ENCODE measurements around the gene MISP. TPM values are rescaled to one million over a fixed set of nuclear protein-coding genes. Genes with fewer than 3 reads are reported as not detected.

Gene MISP
- total and polyA plus RNA-seq, 2 of the 4 experiments (the other 2 are of a cell fraction): not detected

DNA sequence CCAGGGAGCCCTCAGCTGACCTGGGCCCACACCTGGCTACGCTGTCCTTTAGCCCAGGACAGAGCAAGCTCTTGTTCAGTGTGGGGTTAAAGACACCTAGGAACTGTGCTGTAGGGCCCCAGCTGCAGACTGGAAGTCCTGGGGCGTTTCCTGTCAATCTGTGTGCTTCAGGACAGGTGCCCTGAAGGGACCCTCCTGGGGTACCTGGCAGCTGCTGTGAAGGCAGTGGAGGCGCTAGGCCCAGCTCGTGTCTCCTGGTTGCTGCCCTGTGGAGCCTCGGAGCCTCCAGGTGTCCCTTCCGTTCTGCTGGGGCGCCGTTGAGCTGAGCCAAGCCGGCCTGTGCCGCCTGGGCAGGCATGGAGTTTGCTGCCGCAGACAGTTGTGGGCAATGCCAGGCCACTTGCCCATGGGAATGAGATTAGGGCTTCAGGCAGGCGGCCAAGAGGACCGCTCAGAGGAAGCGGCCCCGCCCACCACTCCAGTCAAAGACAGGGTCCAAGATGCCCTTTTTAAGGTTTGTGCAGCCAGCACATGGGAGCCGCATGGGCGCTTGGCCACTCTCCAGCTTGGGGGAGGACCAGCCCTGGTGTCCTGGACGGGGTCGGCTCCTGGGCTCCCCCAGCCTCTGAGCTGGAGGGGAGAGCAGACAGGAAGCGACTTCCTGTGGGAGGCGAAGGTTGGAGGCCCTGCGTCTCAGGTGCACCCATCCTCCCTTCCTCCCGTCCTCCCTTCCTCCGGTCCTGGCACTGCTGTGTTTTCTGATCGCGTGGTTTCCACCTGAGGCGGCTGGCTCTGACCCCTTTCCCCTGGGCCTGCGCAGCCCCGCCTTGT, 50.3 kb downstream of the MISP start:
- Histone ChIP-seq H3K14ac (replicated peaks; ENCODE audit: low read depth, low read length) (no peak overlapping the region), H3K4me1 (ENCODE audit: control insufficient read depth, insufficient read depth, low read length) (peaks cover 30% of the 10 kb centered on the region), H2BK15ac (ENCODE audit: low read depth, low read length) (no peak overlapping the region), H2AK5ac (ENCODE audit: low read depth, low read length) (no peak overlapping the region), H3K18ac (ENCODE audit: low read depth, low read length) (no peak overlapping the region), H4K20me1 (ENCODE audit: insufficient read depth, low read length) (peaks cover 84% of the 10 kb centered on the region), H4K91ac (ENCODE audit: insufficient read depth, low read depth, low read length) (no peak overlapping the region), H2AK9ac (replicated peaks; ENCODE audit: low read depth, low read length, poor library complexity) (peak overlapping the region; percentile 57), H3K27me3 (ENCODE audit: control insufficient read depth, insufficient read depth, low read length) (no peaks in the 10 kb centered on the region), H4K8ac (ENCODE audit: low read depth in 2 of 2, low read length in 2 of 2) (no peak overlapping the region), H3K4me3 (ENCODE audit: insufficient read depth, low read depth, low read length) (no peak overlapping the region), H2AFZ (replicated peaks; ENCODE audit: low read length, poor library complexity) (peak overlapping the region; percentile 39), H2BK120ac (ENCODE audit: low read depth, low read length) (no peak overlapping the region), H2BK20ac (ENCODE audit: low read depth, low read length) (no peak overlapping the region), H3K9me3 (ENCODE audit: control insufficient read depth, insufficient read depth, low read length) (no peaks in the 10 kb centered on the region), H3K4ac (ENCODE audit: low read depth, low read length) (no peak overlapping the region), H3K36me3 (ENCODE audit: control insufficient read depth, insufficient read depth, low read length) (peaks cover 57% of the 10 kb centered on the region), H3K23ac (ENCODE audit: low read depth, low read length) (0 out of 2 replicates have a peak overlapping the region, but pooled peaks have one; percentile 16), H3K9ac (ENCODE audit: low read depth, low read length) (no peak overlapping the region), H3K9me1 (ENCODE audit: insufficient read depth, low read length) (peaks cover 11% of the 10 kb centered on the region; the same call in 1 of the 2 replicates), H3K27ac (ENCODE audit: insufficient read depth, low read length) (no peak overlapping the region), H4K5ac (ENCODE audit: low read depth, low read length) (no peak overlapping the region), H3K4me2 (ENCODE audit: low read depth, low read length) (peak overlapping the region; percentile 28; the same call in 1 of the 2 replicates), H3K79me1 (ENCODE audit: low read depth in 1 of 2, low read length in 2 of 2) (peaks cover 0 to 19% of the 10 kb centered on the region in 2 experiments; a peak in 2 of 4 replicates), H3K56ac (ENCODE audit: extremely low read depth, insufficient read depth, low read length) (no peak overlapping the region), H2BK5ac (ENCODE audit: low read depth, low read length, poor library complexity, severe bottlenecking) (no peak overlapping the region)
- TF ChIP-seq POLR2A (IDR thresholded peaks at IDR 0.05; ENCODE audit: low read depth, low read length) (no peak), MXI1 (IDR thresholded peaks at IDR 0.05; ENCODE audit: borderline replicate concordance, low read depth, low read length) (peak; percentile 89), CEBPB (IDR thresholded peaks at IDR 0.05; ENCODE audit: low read depth, low read length) (no peak), RAD21 (IDR thresholded peaks at IDR 0.05; ENCODE audit: low read length) (no peak)
- TF ChIP-seq, protein P1, sequence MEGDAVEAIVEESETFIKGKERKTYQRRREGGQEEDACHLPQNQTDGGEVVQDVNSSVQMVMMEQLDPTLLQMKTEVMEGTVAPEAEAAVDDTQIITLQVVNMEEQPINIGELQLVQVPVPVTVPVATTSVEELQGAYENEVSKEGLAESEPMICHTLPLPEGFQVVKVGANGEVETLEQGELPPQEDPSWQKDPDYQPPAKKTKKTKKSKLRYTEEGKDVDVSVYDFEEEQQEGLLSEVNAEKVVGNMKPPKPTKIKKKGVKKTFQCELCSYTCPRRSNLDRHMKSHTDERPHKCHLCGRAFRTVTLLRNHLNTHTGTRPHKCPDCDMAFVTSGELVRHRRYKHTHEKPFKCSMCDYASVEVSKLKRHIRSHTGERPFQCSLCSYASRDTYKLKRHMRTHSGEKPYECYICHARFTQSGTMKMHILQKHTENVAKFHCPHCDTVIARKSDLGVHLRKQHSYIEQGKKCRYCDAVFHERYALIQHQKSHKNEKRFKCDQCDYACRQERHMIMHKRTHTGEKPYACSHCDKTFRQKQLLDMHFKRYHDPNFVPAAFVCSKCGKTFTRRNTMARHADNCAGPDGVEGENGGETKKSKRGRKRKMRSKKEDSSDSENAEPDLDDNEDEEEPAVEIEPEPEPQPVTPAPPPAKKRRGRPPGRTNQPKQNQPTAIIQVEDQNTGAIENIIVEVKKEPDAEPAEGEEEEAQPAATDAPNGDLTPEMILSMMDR (conservative IDR thresholded peaks at IDR 0.05; ENCODE audit: low read depth, low read length): no peak
- intact Hi-C loops (cut with micrococcal nuclease) (no loop called here), dilution Hi-C loops (cut with HindIII; ENCODE audit: low sequenced_read_pairs, unreplicated experiment) (no loop called here), in situ Hi-C loops (cut with MboI; ENCODE audit: low sequenced_read_pairs) (no loop called here)
- 43% methylated on average over 11 of the region's 29 CpGs; no CpG with 5 or more reads in 1 of the 2 experiments for WGBS, 2 experiments (ENCODE audit: extremely low coverage in 2 of 2, insufficient read length in 1 of 2)
- CTCF ChIA-PET: interaction anchor here (0.7 to 1.1 kb wide), 3 partner anchors 30 to 59 kb away, joined by 3 to 4 read pairs (median 4); no protein-coding TSS in a partner anchor
- ATAC-seq (ENCODE audit: low read depth) (no peak), DNase-seq (no peak)
- POLR2A ChIA-PET (ENCODE audit: unreplicated experiment): interaction anchor here (0.8 kb wide), 1 partner anchor 18 kb away, joined by 3 read pairs; no protein-coding TSS in a partner anchor
- no TSS peak for BruUV-seq (replicated peaks)
